Measurements from ENCODE around the gene CPNE2.

DNA sequence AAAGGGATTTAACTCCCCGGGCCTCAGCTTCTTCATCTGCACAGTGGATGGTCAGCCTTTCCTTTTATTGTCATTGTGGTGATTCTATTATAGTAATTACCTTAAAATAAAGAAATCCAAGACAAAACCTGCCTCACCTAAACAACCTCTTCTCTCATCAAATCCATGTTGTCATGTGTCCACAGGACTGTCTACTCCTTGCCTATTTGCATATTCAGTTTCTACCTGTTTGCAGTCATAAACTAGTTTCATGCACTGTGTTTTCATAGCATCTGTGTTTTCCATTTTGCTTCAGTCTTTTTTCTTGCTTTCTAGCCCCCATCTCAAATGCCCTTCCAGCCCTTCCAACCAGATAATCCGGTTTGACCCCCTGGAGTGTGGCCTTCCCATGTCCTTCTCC, 44.3 kb upstream of the CPNE2 start:
- no peak for TF ChIP-seq EZH2 (IDR thresholded peaks at IDR 0.05; ENCODE audit: low read length)
- TF ChIP-seq, protein P1, sequence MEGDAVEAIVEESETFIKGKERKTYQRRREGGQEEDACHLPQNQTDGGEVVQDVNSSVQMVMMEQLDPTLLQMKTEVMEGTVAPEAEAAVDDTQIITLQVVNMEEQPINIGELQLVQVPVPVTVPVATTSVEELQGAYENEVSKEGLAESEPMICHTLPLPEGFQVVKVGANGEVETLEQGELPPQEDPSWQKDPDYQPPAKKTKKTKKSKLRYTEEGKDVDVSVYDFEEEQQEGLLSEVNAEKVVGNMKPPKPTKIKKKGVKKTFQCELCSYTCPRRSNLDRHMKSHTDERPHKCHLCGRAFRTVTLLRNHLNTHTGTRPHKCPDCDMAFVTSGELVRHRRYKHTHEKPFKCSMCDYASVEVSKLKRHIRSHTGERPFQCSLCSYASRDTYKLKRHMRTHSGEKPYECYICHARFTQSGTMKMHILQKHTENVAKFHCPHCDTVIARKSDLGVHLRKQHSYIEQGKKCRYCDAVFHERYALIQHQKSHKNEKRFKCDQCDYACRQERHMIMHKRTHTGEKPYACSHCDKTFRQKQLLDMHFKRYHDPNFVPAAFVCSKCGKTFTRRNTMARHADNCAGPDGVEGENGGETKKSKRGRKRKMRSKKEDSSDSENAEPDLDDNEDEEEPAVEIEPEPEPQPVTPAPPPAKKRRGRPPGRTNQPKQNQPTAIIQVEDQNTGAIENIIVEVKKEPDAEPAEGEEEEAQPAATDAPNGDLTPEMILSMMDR (optimal IDR thresholded peaks at IDR 0.05 in 1 of 3, IDR thresholded peaks at IDR 0.05 in 1 of 3, conservative IDR thresholded peaks at IDR 0.05 in 1 of 3; ENCODE audit: extremely low read depth in 1 of 3, insufficient read depth in 2 of 3, low read length in 3 of 3) = no peak

Measured in keratinocyte (primary cell).